Measurements from ENCODE around the gene CACNA1B.
"Not testable (repeated sequence)": the region's sequence is repeated elsewhere in the genome, so short reads cannot be mapped to it uniquely, and the experiment has no call there.

CACNA1B gene

GRCh38 chr9:138105561-138106505 is 228.3 kb downstream of the CACNA1B start:
- Histone ChIP-seq H3K4me3 (ENCODE audit: low read depth in 1 of 2, low read length in 1 of 2) (no peak overlapping the region), H3K27ac (no peak overlapping the region), H3K36me3 (no peaks in the 10 kb centered on the region), H3K27me3 (no peaks in the 10 kb centered on the region), H3K4me1 (ENCODE audit: control insufficient read depth in 1 of 2, insufficient read depth in 1 of 2, low read depth in 1 of 2, low read length in 1 of 2) (no peaks in the 10 kb centered on the region), H3K9me3 (no peaks in the 10 kb centered on the region)
- no peak for TF ChIP-seq CTCF (IDR thresholded peaks at IDR 0.05)

GRCh38 chr9:138107039-138107438 is 229.5 kb downstream of the CACNA1B start:
- not testable (repeated sequence) for H3K27ac ChIP-seq; H3K27me3 ChIP-seq; H3K9me3 ChIP-seq; H3K4me1 ChIP-seq (ENCODE audit: control insufficient read depth in 1 of 2, insufficient read depth in 1 of 2, low read depth in 1 of 2, low read length in 1 of 2); H3K36me3 ChIP-seq; H3K4me3 ChIP-seq (ENCODE audit: low read depth in 1 of 2, low read length in 1 of 2)

- Histone ChIP-seq H3K27me3 (no peaks in the 10 kb centered on the region), H3K36me3 (no peaks in the 10 kb centered on the region), H3K4me1 (ENCODE audit: control insufficient read depth in 1 of 2, insufficient read depth in 1 of 2, low read depth in 1 of 2, low read length in 1 of 2) (no peaks in the 10 kb centered on the region), H3K9me3 (no peaks in the 10 kb centered on the region), H3K4me3 (ENCODE audit: low read depth in 1 of 2, low read length in 1 of 2) (no peak overlapping the region), H3K27ac (no peak overlapping the region)
- no peak for TF ChIP-seq CTCF (IDR thresholded peaks at IDR 0.05)
Measured at GRCh38 chr9:138111607-138112006, 234.0 kb downstream of the CACNA1B start.

- TF ChIP-seq CTCF (IDR thresholded peaks at IDR 0.05) = no peak
- no peaks in the 10 kb centered on the region for H3K4me1 ChIP-seq (ENCODE audit: control insufficient read depth in 1 of 2, insufficient read depth in 1 of 2, low read depth in 1 of 2, low read length in 1 of 2)
- no peak overlapping the region for H3K27ac ChIP-seq
- H3K36me3 ChIP-seq = no peaks in the 10 kb centered on the region
- H3K27me3 ChIP-seq = no peaks in the 10 kb centered on the region
- H3K9me3 ChIP-seq = no peaks in the 10 kb centered on the region
- no peak overlapping the region for H3K4me3 ChIP-seq (ENCODE audit: low read depth in 1 of 2, low read length in 1 of 2)
Measured at GRCh38 chr9:138112090-138112748, 234.6 kb downstream of the CACNA1B start.

- Histone ChIP-seq H3K27ac (no peak overlapping the region), H3K9me3 (no peaks in the 10 kb centered on the region), H3K36me3 (no peaks in the 10 kb centered on the region), H3K27me3 (no peaks in the 10 kb centered on the region), H3K4me1 (ENCODE audit: control insufficient read depth in 1 of 2, insufficient read depth in 1 of 2, low read depth in 1 of 2, low read length in 1 of 2) (no peaks in the 10 kb centered on the region), H3K4me3 (ENCODE audit: low read depth in 1 of 2, low read length in 1 of 2) (no peak overlapping the region)
- TF ChIP-seq CTCF (IDR thresholded peaks at IDR 0.05) = no peak
Measured at GRCh38 chr9:138112791-138113600, 235.4 kb downstream of the CACNA1B start.

GRCh38 chr9:138113701-138114325 is 236.2 kb downstream of the CACNA1B start:
- H3K27ac ChIP-seq; H3K4me1 ChIP-seq (ENCODE audit: control insufficient read depth in 1 of 2, insufficient read depth in 1 of 2, low read depth in 1 of 2, low read length in 1 of 2); H3K9me3 ChIP-seq; H3K27me3 ChIP-seq; H3K36me3 ChIP-seq; H3K4me3 ChIP-seq (ENCODE audit: low read depth in 1 of 2, low read length in 1 of 2): not testable (repeated sequence)

All from neutrophil (primary cell).